NCI-H345 treated with DMSO at 0.1 percent for 48 hours (cell line): Measurements from ENCODE around the gene TPST1.

Source experiments
- DNase-seq: peaks from one replicate; lab custom pipeline; 2025; ENCODE audit not compliant: unreplicated experiment; lab: John Stamatoyannopoulos, UW

The TPST1 gene

GRCh38 chr7:66281678-66282590 is 76.8 kb downstream of the TPST1 start:
- no peak for DNase-seq

- DNase-seq: no peak
Observed at GRCh38 chr7:66282591-66282935, 77.4 kb downstream of the TPST1 start.

GRCh38 chr7:66283003-66283920 is 78.1 kb downstream of the TPST1 start:
- no peak for DNase-seq

- DNase-seq: no peak
Observed at GRCh38 chr7:66296001-66296521, 90.9 kb downstream of the TPST1 start.

- no peak for DNase-seq
Observed at GRCh38 chr7:66296557-66296956, 91.4 kb downstream of the TPST1 start.

GRCh38 chr7:66297579-66297978 is 92.4 kb downstream of the TPST1 start:
- DNase-seq: no peak

GRCh38 chr7:66301249-66301648 is 96.1 kb downstream of the TPST1 start:
- no peak for DNase-seq

- no peak for DNase-seq
Observed at GRCh38 chr7:66301737-66302136, 96.6 kb downstream of the TPST1 start.

GRCh38 chr7:66303454-66304155 is 98.5 kb downstream of the TPST1 start:
- no peak for DNase-seq

GRCh38 chr7:66304536-66304935 is 99.4 kb downstream of the TPST1 start:
- no peak for DNase-seq

GRCh38 chr7:66306243-66306642 is 101.1 kb downstream of the TPST1 start:
- no peak for DNase-seq

- no peak for DNase-seq
Observed at GRCh38 chr7:66307591-66308215, 102.6 kb downstream of the TPST1 start.

GRCh38 chr7:66308411-66308810 is 103.3 kb downstream of the TPST1 start:
- DNase-seq: no peak

- no peak for DNase-seq
Observed at GRCh38 chr7:66310620-66311019, 105.5 kb downstream of the TPST1 start.

- no peak for DNase-seq
Observed at GRCh38 chr7:66313886-66314568, 108.9 kb downstream of the TPST1 start.

- DNase-seq: no peak
Observed at GRCh38 chr7:66315192-66315591, 110.1 kb downstream of the TPST1 start.

- no peak for DNase-seq
Observed at GRCh38 chr7:66319407-66319979, 114.4 kb downstream of the TPST1 start.

- no peak for DNase-seq
Observed at GRCh38 chr7:66321283-66321682, 116.1 kb downstream of the TPST1 start.

GRCh38 chr7:66323114-66323796 is 118.1 kb downstream of the TPST1 start:
- no peak for DNase-seq
